Measurements from ENCODE around the gene AKT1.

DNA sequence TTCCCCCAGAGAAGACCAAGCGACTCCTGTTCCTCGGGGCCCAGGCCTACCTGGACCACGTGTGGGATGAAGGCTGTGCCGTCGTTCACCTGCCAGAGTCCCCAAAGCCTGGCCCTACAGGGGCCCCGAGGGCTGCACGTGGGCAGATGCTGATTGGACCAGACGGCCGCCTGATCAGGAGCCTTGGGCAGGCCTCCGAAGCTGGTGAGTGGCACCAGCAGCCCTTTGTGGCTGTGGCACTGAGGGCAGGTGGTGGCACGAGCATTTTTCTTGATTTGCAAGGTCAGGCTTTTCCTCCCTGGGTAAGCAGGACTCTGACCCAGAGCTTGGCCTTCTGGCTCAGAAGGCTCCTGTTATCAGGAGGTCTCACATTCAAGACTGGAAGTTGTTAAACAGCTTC lies 39.9 kb downstream of the AKT1 start:
- TF ChIP-seq ZBTB21 (CRISPR knock-in tag; IDR thresholded peaks at IDR 0.05) (no peak), PTBP1 (IDR thresholded peaks at IDR 0.05; ENCODE audit: low read depth, low read length, poor library complexity, severe bottlenecking) (no peak), CENPX (CRISPR knock-in tag; IDR thresholded peaks at IDR 0.05) (no peak), POLR2AphosphoS2 (IDR thresholded peaks at IDR 0.05; ENCODE audit: low read depth, low read length) (no peak), ZNF83 (CRISPR knock-in tag; IDR thresholded peaks at IDR 0.05; ENCODE audit: borderline replicate concordance) (no peak), PCBP2 (optimal IDR thresholded peaks at IDR 0.05; ENCODE audit: low read depth, low read length, poor library complexity, severe bottlenecking) (no peak), ZNF644 (CRISPR knock-in tag; IDR thresholded peaks at IDR 0.05; ENCODE audit: low read depth) (no peak), ZNF383 (CRISPR knock-in tag; IDR thresholded peaks at IDR 0.05; ENCODE audit: borderline replicate concordance) (no peak), CBX5 (CRISPR knock-in tag; IDR thresholded peaks at IDR 0.05; ENCODE audit: borderline replicate concordance) (no peak), ZNF282 (IDR thresholded peaks at IDR 0.05; ENCODE audit: partially characterized antibody) (no peak)
- TF ChIP-seq, protein P1, sequence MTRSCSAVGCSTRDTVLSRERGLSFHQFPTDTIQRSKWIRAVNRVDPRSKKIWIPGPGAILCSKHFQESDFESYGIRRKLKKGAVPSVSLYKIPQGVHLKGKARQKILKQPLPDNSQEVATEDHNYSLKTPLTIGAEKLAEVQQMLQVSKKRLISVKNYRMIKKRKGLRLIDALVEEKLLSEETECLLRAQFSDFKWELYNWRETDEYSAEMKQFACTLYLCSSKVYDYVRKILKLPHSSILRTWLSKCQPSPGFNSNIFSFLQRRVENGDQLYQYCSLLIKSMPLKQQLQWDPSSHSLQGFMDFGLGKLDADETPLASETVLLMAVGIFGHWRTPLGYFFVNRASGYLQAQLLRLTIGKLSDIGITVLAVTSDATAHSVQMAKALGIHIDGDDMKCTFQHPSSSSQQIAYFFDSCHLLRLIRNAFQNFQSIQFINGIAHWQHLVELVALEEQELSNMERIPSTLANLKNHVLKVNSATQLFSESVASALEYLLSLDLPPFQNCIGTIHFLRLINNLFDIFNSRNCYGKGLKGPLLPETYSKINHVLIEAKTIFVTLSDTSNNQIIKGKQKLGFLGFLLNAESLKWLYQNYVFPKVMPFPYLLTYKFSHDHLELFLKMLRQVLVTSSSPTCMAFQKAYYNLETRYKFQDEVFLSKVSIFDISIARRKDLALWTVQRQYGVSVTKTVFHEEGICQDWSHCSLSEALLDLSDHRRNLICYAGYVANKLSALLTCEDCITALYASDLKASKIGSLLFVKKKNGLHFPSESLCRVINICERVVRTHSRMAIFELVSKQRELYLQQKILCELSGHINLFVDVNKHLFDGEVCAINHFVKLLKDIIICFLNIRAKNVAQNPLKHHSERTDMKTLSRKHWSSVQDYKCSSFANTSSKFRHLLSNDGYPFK (CRISPR knock-in tag; IDR thresholded peaks at IDR 0.05; ENCODE audit: borderline replicate concordance): no peak
- TF ChIP-seq, protein P2, sequence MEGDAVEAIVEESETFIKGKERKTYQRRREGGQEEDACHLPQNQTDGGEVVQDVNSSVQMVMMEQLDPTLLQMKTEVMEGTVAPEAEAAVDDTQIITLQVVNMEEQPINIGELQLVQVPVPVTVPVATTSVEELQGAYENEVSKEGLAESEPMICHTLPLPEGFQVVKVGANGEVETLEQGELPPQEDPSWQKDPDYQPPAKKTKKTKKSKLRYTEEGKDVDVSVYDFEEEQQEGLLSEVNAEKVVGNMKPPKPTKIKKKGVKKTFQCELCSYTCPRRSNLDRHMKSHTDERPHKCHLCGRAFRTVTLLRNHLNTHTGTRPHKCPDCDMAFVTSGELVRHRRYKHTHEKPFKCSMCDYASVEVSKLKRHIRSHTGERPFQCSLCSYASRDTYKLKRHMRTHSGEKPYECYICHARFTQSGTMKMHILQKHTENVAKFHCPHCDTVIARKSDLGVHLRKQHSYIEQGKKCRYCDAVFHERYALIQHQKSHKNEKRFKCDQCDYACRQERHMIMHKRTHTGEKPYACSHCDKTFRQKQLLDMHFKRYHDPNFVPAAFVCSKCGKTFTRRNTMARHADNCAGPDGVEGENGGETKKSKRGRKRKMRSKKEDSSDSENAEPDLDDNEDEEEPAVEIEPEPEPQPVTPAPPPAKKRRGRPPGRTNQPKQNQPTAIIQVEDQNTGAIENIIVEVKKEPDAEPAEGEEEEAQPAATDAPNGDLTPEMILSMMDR (CRISPR knock-in tag; IDR thresholded peaks at IDR 0.05): no peak
